ENCODE measurements around the gene LMO1.

The LMO1 gene

DNA sequence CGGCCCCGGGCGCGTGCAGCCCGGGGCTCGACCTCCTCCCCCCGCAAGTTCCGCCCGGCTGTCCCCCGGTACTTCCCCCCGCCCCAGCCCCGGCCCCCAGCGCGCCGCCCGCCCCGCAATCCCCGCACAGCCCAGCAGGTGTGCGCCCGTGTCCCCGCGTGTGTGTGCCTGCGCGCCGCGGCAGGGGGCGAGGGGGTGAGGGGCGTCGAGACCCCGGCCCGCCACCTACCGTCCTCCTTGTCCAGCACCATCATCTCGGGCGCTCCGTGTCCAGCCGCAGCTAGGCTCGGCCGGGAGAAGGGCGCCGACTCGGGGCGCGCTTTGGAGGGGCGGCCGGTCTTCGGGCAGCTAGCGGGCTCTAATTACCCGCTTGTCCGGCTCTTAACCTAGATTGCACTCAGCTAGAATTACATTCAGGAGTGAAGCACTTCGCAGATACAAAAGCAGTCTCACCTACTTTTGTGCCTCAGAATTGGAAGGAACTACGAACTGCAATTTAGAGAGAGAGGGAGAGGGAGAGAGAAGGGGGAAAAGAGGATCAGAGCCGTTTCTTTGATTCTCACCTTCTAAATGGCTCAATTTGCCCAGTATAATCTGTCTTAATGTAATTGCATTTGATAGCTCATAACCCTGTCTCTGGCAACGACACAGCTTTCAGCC is 439 bp downstream of the LMO1 start:
- DNase-seq, result no peak

DNA sequence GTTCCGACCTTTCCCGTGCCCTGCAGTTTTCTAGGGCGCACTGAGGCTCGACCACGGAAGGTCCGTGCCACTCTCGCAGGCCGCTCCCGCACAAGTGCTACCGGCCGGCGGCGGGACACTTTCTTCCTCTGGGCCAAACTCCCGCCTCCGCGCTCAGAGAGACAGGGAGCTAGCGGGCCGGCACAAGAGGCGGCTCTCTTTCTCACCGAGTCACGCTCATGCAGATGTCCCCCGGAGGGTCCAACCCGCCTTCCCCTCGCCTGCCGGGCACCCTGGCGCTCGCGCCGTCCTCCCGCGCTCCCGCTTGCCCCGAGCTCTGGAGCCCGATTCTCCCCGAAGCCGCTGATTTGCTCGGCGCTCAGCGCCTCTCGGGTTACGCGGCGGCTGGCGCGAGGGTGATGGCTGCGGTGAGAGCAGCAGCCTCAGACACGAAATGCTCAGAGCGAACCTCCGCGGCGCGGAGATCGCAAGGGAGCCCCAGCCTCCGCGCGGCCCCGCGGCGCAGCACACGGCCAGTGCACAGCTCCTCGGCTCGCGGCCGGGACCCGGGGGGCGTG is 1.0 kb downstream of the LMO1 start:
- DNase-seq, result no peak

DNA sequence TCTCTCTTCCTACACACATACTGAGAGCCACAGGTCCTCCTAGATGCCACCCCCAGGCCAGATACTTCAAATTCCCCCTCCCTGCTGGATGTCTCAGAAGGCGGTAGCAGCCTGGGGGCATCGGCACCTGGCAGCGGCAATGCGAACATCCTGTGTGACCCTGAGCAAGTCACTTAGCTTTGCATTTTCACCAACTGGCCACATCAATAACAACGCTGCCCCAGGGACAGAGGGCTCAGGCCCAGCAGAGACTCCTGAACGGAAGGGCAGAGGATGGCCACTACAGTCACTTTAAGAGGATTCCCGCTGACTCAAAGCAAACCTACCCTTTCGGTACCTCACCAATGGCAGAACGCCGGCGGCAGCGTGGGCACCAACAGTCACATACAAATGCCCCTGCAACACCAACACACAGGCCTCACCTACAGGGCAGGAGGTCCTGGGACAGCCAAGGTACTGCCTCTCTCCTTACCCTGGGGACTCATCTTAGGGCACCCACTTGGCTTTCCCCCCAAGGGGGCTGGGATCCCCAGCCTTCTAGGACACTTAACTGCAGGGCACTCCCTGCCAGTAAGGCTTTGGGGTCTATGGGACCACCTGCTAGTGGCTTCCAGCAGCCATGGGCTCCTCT is 1.6 kb downstream of the LMO1 start:
- DNase-seq, result no peak

DNA sequence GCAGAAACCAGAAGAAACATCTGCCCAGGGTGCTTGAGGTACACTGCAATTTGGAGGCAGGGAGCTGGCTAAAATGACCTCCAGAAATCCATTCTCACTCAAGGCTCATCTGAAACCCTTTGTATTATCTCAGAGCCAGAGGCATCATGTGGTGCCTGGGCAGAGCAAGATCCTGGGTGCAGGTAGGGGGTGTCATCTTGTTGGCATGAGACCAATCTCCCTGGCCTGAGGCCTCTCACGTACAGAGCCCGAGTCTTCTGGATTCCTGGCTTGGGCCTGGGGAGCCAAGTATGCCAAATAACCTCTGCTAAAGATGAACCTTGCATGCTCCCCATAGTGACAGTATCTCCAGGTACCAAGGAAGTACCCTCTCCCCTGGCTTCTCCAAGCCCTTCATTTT is 2.4 kb downstream of the LMO1 start:
- DNase-seq, result no peak

DNA sequence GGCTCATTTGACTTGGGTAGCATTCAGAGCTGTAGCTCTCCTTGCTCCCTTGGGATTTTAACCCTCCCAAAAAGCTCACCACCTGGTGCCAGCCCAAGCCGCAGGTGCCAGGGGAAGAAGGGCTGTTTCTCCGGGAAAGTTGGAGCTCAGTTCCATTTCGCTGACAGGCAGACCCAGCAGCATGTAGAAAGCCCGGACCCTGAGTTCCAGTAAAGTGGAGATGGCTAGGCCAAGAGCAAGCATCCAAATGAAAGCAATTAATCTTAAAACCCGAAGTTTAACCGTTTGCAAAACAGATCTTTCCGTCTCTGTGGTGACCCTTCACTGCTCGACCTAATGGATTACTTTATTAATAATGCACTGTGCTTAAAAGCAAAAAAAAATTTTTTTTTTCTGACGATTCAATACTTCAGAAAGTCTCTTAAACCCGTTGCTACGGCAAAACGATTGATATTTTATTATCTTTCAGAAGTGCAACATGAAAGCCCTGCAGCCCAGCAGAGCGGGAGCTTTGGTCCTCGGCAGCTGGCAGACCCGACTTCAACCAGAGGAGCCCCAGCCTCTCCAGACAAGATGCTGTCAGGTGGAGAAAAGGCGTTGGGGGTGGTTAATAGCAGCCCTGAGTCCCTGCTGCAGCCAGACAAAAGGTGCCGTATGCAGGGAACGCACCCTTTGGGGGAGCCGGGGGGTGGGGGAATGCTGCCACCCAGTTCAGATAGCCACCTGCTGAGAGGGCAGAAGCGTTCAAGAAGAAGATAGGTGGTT is 3.3 kb downstream of the LMO1 start:
- DNase-seq, result no peak

DNA sequence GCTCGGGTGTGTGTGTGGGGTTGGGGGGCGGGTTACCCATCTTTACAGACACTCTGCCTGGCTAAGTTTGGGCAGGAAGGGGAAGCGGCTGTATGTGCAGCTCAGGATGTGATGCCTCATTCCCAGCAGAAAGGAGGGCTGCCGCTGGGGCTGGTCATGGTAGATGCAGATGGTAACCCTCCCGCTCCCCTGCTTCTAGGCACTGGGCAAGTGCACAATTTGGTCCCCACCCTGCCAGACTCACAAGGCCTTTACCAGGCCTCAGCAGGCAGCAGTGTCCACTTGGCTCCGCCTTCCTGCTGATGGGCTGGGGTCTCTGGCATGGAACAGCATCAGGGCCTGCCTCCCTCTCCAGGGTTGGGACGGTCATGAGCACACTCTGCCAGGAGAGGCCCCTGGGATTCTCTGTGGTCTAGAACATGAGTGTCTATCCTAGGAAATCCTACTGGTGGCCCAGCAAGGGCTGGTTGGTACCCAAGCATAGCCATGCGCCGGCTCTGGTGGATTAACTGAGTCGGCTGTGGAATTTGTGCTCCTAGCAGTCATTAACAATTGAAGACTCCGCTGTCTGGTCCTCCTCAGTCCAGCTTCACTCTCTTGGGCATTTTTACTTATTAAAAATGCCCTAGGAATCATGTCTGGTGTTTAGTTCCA is 4.2 kb downstream of the LMO1 start:
- DNase-seq, result no peak

DNA sequence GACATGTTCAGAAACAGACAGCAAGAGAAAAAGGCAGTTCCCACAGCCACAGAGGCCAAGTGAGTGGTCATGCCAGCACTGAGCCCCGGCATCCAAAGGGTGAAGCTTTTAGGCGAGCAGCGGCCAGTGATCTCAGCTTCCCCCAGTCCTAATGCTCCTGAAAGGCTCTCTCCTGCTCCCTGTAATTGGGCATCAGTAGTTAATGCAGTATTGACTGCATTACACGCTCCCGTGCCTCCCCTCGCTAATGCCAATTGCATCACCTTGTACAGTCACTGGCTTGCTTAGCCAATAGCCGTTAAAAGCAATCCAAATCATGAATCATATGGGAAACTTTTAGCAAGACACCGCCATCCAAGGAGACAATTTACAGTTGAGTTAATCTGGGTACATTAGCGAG is 4.9 kb downstream of the LMO1 start:
- DNase-seq, result no peak

DNA sequence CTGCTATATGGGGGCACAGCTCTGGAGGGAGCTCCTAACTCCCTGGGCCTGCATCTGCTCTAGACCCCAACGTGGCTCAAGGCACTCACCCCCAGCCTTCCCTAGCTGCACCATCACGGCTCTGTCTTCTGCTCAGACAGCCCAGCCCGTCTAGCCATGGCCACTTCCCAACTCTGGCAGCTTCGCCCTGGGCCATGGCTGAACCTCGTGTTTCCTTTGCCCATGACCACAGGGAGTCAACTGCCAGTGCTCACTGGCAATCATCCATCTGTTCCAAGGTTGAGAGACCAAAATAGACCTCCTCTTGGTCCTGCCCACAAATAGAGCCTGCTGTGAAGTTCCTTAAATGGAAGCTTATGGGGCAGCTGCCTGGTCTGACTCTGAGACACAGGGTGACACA is 5.4 kb downstream of the LMO1 start:
- no peak for DNase-seq

DNA sequence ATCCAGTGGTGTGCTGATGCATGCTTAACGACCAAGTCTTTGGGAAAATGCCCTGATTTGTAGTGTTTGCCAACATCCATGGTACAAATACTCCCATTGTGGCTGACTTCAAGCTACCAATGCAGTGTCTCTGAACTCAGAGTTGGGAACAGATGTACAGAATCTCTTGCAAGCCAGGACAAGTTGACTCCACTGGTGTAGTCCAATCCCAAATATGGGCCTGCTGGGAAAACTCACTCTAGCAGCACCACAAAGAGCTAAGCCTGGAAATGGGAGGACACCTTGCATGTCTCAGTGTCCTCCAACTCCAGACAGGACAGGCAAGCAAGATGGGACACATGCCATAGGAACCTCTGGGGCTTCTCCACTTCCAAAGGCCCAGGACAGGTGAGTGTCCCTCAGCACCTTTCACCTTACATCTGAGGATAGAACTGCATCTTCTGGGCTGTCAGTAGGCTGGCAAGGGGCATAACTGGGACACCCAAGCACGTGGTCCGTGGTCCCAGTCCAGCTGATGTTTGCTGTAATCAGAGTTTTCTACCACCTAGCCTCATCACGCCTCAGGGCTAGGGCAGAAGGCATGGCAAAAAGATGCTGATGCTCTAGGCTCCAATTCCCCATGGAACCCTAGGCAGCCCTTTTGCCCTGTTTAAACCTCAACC is 6.5 kb downstream of the LMO1 start:
- no peak for DNase-seq

DNA sequence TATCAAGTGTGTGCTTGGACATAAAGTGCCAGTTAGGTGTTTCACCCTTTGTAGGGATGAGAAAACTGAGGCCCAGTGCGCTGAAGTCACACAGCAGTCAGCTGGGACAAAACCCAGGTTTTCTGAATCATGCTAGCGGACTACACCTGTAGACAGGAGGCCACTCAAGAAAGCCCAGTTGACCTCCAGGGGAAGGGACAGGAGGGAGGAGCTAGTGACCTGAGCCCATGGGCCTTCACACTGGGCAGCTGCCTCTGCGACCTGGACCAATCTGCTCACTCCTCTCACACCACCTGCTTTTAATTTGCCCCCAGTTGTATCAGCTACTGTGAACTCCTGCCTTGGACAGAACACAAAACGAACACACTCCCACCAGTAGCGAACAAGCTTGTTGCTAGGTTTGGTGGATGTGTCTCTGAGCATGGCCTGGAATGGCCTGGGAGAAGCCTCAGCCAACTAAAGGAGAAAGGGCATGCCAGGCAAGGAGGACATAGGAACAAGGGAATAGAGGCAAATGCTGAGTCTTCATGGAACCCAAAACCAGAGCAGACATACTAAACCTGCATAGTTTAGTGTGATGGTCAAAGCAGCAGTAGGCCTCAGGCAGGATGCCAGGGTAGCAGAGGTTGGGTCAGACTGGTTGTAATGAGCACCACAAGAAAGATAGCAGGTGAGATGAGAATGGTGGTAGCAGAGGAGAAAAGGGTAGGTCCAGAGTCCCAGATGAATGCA is 7.2 kb downstream of the LMO1 start:
- no peak for DNase-seq

DNA sequence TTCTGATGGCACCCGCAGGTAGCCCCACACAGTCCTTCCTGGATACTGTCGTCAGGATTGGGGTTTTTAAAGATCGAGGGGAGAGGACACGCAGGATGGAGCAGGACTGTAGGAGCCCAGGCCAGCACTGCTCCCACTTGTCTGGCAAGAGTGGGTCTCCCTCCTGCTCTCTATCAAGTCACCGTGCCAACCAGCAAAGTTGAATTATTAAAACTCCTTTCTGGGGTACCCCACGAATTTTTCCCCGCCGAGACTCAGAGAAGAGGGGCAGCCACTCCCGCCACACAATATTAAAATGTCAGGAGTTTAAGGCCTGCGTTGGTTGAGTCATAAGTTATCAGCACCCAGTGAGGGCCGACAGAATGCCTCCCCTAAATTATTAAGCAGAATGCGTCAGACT is 10.1 kb downstream of the LMO1 start:
- DNase-seq, result no peak

DNA sequence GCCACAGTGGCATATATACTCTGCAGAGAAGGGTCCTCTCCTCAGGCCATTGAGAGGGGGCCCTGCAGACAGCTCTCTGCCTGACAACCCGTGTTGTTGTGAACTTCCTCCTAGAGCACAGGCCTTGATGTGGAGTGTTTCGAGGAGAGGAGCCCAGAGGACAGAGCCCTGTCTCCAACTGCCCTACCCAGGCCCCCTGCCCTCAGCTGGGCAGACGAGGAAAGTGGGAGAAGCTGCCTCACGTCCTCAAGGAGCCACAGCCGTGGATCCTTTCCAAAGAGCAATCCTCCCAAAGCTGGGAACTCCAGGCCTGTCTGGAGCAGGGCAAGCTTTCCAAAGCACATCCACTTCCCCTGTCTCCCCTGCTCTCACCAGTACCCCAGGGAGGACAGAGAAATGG is 10.7 kb downstream of the LMO1 start:
- DNase-seq, result no peak

DNA sequence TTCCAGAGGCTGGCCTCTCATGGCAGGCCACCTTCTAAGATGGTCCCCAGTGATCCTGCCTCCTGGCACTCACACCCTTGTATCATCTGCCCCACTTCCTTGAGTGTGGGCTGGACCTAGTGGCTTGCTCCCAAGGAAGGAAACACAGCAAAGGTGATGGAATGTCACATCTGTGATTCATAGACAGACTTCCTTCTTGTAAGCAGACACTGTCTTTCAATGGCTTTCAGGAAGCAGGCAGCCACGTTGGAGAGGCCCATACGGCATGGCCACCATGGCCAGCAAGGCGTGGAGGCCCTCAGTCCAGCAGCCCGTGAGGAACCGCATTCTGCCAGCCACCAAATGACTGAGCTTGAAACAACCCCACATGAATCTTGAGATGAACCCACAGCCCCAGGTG is 11.3 kb downstream of the LMO1 start:
- no peak for DNase-seq

DNA sequence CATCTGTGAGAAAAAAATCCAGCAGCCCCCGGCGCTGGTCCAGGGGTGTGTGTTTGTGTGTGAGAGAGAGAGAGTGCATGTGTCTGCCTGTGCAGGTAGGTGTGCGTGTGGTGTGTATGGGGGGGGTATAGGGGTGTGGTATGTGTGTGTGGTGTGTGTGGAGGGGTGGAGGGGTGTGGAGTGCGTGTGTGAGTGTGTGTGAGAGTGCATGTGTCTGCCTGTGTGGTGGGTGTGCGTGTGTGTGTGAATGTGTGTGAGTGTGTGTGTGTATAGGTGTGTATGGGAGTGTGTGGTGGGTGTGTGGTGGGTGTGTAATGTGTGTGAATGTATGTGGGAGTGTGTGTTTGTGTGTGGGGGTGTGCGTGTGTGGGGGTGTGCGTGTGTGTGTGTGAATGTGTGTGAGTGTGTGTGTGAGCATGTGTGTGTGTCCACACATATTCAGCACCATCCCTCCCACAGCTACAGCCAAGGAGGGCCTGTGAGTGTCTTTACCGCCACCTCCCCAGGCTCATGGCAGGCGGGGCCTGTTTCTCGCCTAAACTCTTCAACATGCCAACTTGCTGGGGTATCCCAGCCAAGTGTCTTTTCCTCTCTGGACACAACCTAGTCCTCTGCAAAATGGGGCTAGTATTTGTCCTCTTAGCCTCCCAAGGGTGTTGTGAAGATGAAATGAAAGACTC is 11.9 kb downstream of the LMO1 start:
- DNase-seq, result no peak

DNA sequence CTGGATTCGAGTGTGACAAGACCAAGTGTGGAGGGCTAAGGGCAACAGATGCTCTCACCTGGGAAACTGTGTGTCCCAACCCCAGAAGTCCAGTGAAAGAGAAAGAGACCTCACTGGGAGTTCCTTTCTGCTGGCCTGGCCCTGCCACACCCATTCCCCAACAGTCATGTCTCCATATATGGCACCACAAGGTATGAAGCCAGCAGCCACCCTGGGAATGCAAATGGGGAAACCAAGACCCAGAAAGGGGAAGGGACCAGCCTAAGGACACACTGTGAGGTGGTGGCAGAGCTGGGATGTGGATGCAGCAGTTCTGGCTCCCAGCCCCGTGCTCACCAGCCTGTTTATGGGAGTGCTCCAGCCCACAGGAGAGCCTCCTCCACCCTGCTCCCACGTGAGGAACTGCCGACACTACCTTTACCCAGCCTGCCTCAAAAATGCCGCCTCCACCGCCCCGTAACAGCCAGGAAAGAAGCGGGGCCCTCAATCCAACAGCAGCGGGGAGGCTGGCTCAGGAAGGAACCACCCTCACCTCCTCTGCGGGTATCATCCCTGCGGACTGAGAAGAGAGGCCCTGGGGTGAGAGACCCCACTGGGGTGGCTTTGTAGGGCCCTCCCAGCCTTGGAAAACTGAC is 12.6 kb downstream of the LMO1 start:
- DNase-seq, result no peak

DNA sequence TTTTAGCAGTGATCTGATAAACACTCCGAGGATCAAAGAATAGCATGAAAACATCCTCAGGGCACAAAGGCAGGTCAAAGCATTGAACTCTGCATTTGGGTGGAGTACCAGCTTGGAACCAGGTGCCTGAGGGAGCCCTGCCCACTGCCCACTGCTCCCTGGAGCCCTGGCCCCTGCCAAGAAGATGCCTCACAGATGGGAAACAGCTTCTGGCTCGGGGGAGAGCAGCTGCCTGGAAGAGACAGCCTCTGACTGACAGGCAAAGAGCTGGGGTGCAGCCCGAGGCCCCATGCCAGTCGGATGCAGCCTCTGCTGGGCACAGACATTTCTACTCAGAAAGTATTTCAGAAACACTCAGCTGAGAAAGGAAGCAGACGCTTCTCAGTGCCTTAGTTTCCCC is 13.2 kb downstream of the LMO1 start:
- no peak for DNase-seq

DNA sequence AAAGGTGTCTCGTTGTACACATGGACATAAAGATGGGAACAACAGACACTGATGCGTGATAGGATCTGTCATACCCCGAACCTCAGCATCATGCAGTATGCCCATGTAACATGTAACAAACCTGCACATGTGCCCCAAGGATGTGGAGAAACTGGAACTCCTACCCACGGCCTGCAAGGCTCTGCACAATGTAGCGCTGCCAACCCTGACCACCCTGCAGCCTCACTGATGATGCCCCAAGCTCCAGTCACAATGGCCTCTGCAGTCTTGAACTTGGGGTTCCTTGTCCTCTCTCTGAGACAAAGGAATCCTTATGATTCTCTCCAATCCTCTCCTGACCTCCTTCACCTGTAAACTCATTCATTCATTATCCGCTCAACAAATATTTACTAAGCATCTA is 14.2 kb downstream of the LMO1 start:
- DNase-seq, result no peak

DNA sequence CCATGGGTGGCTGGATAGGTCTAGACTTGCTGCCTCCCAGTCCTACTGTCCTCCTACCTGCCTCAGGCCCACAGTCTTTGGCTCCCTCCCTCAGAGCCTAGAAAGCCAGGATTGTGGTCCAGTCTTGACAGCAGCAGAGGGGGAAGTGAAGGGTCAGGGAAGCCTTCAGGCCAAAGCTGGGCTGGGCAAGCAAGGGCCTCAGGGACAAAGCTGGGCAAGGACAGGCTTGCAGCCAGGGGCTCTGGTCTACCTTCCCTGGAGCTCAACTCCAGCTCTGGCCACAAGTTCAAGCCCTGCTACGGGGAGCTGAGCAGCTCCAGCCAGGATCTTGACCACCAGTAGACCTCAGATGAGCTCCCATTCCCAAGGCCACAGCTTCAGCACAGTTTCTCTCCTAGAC is 14.9 kb downstream of the LMO1 start:
- no peak for DNase-seq

DNA sequence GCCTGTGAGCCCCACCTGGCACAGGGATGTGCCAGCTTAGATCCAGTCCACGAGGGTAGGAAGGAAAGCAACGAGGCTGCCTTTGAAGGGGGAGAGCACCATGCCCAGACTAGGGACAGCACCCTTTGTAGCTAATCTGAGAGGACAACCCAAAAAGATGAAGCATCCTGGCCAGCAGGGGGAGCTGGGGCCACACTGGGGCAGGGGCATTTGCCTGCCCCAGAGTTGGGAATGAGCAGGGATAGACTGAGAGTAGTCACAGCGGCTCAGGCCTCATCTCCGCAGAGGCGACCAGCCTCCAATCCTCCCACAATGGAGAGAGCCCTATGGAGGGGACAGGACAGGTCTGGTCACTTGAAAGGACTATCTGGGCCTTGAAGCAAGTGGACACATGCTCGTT is 16.4 kb downstream of the LMO1 start:
- DNase-seq, result no peak

DNA sequence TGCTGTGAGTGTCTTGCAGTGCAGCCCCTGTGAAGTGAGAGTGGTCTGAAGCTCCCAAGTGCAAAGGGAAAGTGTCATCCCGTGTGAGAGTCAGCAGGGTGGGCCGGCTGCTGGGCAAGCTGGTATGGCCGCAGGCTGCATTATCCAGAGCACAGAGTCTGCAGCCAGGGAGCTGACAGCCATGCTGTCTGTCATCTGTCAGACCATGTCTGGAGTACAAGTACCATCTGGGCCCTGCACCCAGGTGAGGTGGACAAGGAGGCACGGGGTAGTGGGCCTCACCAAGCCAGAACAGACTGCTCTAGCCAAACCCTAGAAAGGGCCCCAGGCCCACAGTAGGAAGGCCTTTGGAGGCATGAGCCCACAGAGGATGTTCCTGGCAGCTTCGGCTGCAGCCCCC is 20.2 kb downstream of the LMO1 start:
- DNase-seq, result no peak
